GM23248 (cell line): ENCODE measurements around the gene FYB1.

Experiments
- EZH2 ChIP-seq: fragments of 200-600 bp; sonication (generic); IDR thresholded peaks from 2 replicates; pipeline ENCODE4 v1.6.1; 2018; ENCODE audit warnings: antibody characterized with exemption, mild to moderate bottlenecking; ENCODE audit not compliant: insufficient read depth, poor library complexity, severe bottlenecking
- EZH2phosphoT487 ChIP-seq: fragments of 200-600 bp; sonication (generic); IDR thresholded peaks from 2 replicates; pipeline ENCODE4 v1.6.1; 2018; ENCODE audit warnings: antibody characterized with exemption, moderate library complexity, mild to moderate bottlenecking, low read depth; ENCODE audit not compliant: insufficient read depth

DNA sequence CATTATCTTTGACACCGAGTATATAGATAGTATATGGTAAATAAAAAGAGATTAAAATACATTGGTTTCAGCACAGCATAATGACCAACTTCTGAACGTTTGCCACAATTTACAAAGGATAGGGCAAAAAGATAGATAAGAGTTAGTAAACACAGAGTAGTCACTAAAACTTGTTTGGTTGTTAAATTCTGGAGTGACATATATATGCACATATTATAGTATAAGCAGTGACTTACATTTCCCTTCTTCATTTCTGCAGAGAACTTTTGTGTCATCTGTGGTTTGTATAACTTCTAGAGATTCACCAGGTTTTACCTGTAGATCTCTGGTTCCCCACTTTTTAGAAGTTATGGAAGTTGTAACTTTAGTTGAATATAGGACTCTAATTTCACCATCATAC lies 100.7 kb downstream of the FYB1 start:
- TF ChIP-seq EZH2 (no peak), EZH2phosphoT487 (no peak)
